22Rv1 (cell line): ENCODE results near the gene GARIN1A.

Experiments
- ZFX ChIP-seq: fragments of 450-650 bp; IDR thresholded peaks from 2 replicates; pipeline ENCODE4 v1.6.1; 2017; ENCODE audit warnings: antibody characterized with exemption, borderline replicate concordance
- TF ChIP-seq, protein P1 (sequence below): fragments of 450-650 bp; IDR thresholded peaks from 2 replicates; pipeline ENCODE4 v1.5.1; 2017; ENCODE audit warnings: mild to moderate bottlenecking

DNA sequence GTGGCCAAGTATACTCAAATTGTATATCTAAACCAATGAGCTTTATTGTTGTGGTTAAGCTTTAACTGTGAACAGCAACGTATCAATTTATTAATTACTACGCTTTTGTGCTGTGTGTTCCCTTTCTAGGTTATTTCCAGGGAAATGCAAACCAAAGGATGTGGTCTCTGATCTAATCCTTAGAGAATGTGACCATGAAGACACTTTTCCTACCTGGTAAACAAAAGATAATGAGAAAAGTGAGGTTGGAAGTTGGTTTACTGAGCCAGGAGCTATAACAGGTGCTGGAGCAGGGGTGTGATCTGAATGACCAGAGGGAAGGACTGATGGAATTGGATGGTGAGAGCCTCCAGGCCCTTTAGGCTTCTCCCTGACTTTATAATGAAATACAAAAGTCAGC is 41.7 kb downstream of the GARIN1A start:
- TF ChIP-seq, protein P1, sequence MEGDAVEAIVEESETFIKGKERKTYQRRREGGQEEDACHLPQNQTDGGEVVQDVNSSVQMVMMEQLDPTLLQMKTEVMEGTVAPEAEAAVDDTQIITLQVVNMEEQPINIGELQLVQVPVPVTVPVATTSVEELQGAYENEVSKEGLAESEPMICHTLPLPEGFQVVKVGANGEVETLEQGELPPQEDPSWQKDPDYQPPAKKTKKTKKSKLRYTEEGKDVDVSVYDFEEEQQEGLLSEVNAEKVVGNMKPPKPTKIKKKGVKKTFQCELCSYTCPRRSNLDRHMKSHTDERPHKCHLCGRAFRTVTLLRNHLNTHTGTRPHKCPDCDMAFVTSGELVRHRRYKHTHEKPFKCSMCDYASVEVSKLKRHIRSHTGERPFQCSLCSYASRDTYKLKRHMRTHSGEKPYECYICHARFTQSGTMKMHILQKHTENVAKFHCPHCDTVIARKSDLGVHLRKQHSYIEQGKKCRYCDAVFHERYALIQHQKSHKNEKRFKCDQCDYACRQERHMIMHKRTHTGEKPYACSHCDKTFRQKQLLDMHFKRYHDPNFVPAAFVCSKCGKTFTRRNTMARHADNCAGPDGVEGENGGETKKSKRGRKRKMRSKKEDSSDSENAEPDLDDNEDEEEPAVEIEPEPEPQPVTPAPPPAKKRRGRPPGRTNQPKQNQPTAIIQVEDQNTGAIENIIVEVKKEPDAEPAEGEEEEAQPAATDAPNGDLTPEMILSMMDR, result no peak
- no peak for TF ChIP-seq ZFX
